A549 (cell line): Measurements from ENCODE around the gene ROR2.

Experiments used
- RAD21 ChIP-seq, 2 experiments: fragments of >200 bp in 1 of 2; sonication (Bioruptor Twin) in 1 of 2; formaldehyde crosslinking in 1 of 2; IDR thresholded peaks in 1 of 2; conservative IDR thresholded peaks in 1 of 2; 2 replicates in 1 of 2; 3 replicates in 1 of 2; pipeline ENCODE4 v1.6.1; 2012 to 2018; ENCODE audit warnings: inconsistent platforms in 1 of 2
- TF ChIP-seq, protein P1 (sequence below): fragments of >200 bp; sonication (Bioruptor Twin); formaldehyde crosslinking; IDR thresholded peaks from 3 replicates; pipeline ENCODE4 v1.5.1; 2016

GRCh38 chr9:91778031-91778430 lies 172.0 kb downstream of the ROR2 start:
- no peak for TF ChIP-seq RAD21 (conservative IDR thresholded peaks at IDR 0.05 in 1 of 2, IDR thresholded peaks at IDR 0.05 in 1 of 2)
- TF ChIP-seq, protein P1, sequence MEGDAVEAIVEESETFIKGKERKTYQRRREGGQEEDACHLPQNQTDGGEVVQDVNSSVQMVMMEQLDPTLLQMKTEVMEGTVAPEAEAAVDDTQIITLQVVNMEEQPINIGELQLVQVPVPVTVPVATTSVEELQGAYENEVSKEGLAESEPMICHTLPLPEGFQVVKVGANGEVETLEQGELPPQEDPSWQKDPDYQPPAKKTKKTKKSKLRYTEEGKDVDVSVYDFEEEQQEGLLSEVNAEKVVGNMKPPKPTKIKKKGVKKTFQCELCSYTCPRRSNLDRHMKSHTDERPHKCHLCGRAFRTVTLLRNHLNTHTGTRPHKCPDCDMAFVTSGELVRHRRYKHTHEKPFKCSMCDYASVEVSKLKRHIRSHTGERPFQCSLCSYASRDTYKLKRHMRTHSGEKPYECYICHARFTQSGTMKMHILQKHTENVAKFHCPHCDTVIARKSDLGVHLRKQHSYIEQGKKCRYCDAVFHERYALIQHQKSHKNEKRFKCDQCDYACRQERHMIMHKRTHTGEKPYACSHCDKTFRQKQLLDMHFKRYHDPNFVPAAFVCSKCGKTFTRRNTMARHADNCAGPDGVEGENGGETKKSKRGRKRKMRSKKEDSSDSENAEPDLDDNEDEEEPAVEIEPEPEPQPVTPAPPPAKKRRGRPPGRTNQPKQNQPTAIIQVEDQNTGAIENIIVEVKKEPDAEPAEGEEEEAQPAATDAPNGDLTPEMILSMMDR = no peak
